ENCODE data around the gene CCDC167. TPM values are rescaled to one million over a fixed set of nuclear protein-coding genes. Genes with fewer than 3 reads are reported as not detected.
A peak's percentile ranks its signal among the peaks of the same experiment; 100 is the strongest.

Gene CCDC167
- total RNA-seq, 2 experiments from 2014 or later = 55.3 to 60.3 TPM

- H3K27ac Mint-ChIP-seq = no peak overlapping the region
- H3K36me3 Mint-ChIP-seq (ENCODE audit: low read depth) = peaks cover 47% of the 10 kb centered on the region
- H3K27me3 Mint-ChIP-seq = no peaks in the 10 kb centered on the region
- ChIA-PET POLR2A (no interaction called here), CTCF (interaction anchor here (0.7 to 1.1 kb wide), 2 partner anchors 9 to 57 kb away, joined by 3 read pairs; no protein-coding TSS in a partner anchor)
- DNase-seq = no peak
- intact Hi-C loops (cut with DNase I, micrococcal nuclease) = no loop called here
- H3K4me3 Mint-ChIP-seq = no peak overlapping the region
- no peak for ATAC-seq
- H3K9me3 Mint-ChIP-seq (ENCODE audit: low read depth) = no peaks in the 10 kb centered on the region
- peaks cover 5% of the 10 kb centered on the region for H3K4me1 Mint-ChIP-seq
These were observed 25.4 kb downstream of the CCDC167 start for GRCh38 chr6:37474316-37474715.

DNA sequence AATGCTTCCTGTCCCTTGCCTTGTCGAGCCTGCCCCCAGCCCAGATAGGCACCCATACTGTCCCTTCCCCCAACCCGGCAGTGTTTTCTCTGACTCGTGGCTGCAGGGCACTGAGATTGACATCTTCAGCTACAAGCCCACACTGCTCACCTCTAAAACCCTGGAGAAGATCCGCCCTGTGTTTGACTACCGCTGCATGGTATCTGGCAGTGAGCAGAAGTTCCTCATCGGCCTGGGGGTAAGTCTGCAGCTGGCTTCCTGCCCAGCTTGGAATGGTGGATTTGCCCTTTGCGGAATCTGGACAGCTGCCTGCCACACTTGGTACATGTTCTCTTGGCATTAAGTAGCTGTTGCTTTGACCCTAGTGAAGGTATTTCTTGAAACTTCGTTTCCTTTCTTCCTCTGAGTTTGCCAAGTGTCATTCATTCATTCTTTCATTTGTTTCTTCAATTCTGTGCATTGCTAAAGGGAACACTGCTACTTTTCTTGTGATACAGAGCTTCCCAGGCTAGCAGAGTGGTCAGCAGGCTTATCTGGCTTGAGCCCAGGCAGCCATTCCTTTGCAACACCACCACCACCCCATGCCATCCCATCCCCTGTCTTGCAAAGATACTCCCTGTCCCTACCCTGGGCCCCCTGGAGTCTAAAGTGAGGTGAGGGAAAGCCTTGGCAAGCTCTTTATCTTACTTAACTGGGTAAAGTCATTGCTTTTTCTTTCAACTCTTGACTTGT, 26.2 kb downstream of the CCDC167 start:
- H3K27me3 Mint-ChIP-seq = no peaks in the 10 kb centered on the region
- no peak overlapping the region for H3K27ac Mint-ChIP-seq
- peaks cover 45% of the 10 kb centered on the region for H3K36me3 Mint-ChIP-seq (ENCODE audit: low read depth)
- POLR2A ChIA-PET = no interaction called here
- H3K4me1 Mint-ChIP-seq = peaks cover 5% of the 10 kb centered on the region
- DNase-seq (no peak), ATAC-seq (no peak)
- no peak overlapping the region for H3K4me3 Mint-ChIP-seq
- H3K9me3 Mint-ChIP-seq (ENCODE audit: low read depth) = no peaks in the 10 kb centered on the region
- intact Hi-C loops (cut with DNase I, micrococcal nuclease) = no loop called here
- CTCF ChIA-PET = interaction anchor here (0.7 kb wide), 1 partner anchor 58 kb away, joined by 3 read pairs; no protein-coding TSS in a partner anchor

GRCh38 chr6:37467718-37468117, 32.0 kb downstream of the CCDC167 start:
- H3K27me3 Mint-ChIP-seq = no peaks in the 10 kb centered on the region
- H3K4me3 Mint-ChIP-seq = no peak overlapping the region
- ATAC-seq (no peak), DNase-seq (no peak)
- H3K27ac Mint-ChIP-seq = no peak overlapping the region
- CTCF ChIA-PET = interaction anchor here (0.6 to 1.0 kb wide), 3 partner anchors 98 to 1131 kb away, joined by 3 read pairs; no protein-coding TSS in a partner anchor
- H3K36me3 Mint-ChIP-seq (ENCODE audit: low read depth) = peaks cover 55% of the 10 kb centered on the region
- intact Hi-C loops (cut with DNase I, micrococcal nuclease) = loop anchor here in 1 of 2 experiments (10.0 kb wide), 1 partner anchor 877 kb away; no protein-coding TSS in a partner anchor
- peaks cover 2% of the 10 kb centered on the region for H3K9me3 Mint-ChIP-seq (ENCODE audit: low read depth)
- POLR2A ChIA-PET = interaction anchor here (0.6 kb wide), 1 partner anchor 100 kb away, joined by 3 read pairs; no protein-coding TSS in a partner anchor
- no peaks in the 10 kb centered on the region for H3K4me1 Mint-ChIP-seq

DNA sequence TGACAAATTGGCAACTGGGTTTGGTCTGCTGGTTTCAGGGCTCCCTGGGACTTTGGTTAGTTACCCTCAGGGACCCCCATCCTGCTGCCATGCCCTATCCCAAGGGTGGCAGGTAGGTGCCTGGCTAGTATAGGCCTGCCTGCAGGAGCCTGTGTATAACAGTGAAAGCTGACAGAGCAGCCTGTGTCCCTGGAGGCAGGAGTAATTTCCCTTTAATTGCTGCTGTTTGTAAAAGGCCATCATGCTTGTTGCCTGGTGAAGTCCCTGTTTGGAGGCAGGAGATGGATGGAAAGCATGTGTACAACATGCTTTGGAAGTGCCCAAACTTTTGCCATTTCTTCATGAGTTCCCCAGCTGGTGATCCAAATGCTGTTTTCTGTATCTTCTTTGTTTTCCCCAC, 36.6 kb downstream of the CCDC167 start:
- DNase-seq (no peak), ATAC-seq (no peak)
- no peaks in the 10 kb centered on the region for H3K4me1 Mint-ChIP-seq
- ChIA-PET CTCF (interaction anchor here (0.6 kb wide), 1 partner anchor 191 kb away, joined by 3 read pairs; no protein-coding TSS in a partner anchor), POLR2A (no interaction called here)
- intact Hi-C loops (cut with DNase I, micrococcal nuclease) = loop anchor here in 1 of 2 experiments (10.0 kb wide), 1 partner anchor 882 kb away; no protein-coding TSS in a partner anchor
- H3K27ac Mint-ChIP-seq = no peak overlapping the region
- no peak overlapping the region for H3K4me3 Mint-ChIP-seq
- H3K27me3 Mint-ChIP-seq = no peaks in the 10 kb centered on the region
- H3K9me3 Mint-ChIP-seq (ENCODE audit: low read depth) = peaks cover 2% of the 10 kb centered on the region
- peaks cover 66% of the 10 kb centered on the region for H3K36me3 Mint-ChIP-seq (ENCODE audit: low read depth)

- Mint-ChIP-seq H3K27me3 (no peaks in the 10 kb centered on the region), H3K27ac (no peak overlapping the region), H3K36me3 (ENCODE audit: low read depth) (peaks cover 64% of the 10 kb centered on the region), H3K4me3 (no peak overlapping the region), H3K9me3 (ENCODE audit: low read depth) (no peaks in the 10 kb centered on the region), H3K4me1 (no peaks in the 10 kb centered on the region)
- DNase-seq (no peak), ATAC-seq (no peak)
- intact Hi-C loops (cut with DNase I, micrococcal nuclease) = loop anchor here in 1 of 2 experiments (10.0 kb wide), 1 partner anchor 884 kb away; no protein-coding TSS in a partner anchor
- ChIA-PET CTCF (interaction anchor here (0.5 kb wide), 1 partner anchor 836 kb away, joined by 3 read pairs; no protein-coding TSS in a partner anchor), POLR2A (no interaction called here)
These were observed 38.9 kb downstream of the CCDC167 start for GRCh38 chr6:37460805-37461204.

DNA sequence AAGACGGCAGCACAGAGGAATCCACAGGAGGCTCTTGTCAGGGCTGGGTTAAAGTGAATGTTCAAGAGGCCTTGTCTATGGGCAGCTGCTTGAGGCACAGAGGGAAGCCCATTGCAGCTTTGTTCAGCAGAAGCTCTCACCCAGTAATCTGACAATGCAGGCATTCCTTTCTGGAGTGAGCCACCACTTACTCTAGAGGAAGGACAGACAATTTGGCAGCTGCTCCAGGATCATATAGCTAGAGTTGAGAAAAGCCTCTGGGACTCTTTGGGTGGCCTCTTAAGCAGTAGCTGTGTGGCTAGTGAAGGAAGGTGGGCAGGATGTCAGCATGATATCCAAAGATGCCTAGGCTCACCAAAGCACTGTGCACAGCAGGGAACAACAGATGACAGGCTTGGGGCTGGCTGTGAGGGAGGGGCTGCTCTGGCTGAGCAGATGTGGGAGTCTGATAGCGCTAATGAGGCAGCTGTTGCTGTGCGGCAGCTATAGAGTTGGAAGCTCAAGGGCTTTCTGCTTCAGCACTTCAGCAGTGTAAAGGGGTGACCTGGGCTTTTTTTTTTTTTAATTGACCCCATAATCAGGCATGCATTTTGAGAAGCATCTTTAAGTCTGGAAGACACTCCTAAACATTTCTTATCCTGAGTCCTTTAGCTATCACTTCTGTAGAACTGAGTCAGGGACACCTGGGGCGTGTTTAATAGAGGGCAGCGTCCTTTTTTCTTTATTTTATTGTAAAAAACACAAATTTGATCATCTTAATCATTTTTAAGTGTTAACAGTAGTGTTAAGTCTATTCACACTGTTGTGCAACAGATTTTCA, 39.5 kb downstream of the CCDC167 start:
- H3K27ac Mint-ChIP-seq = no peak overlapping the region
- ATAC-seq (no peak), DNase-seq (no peak)
- intact Hi-C loops (cut with DNase I, micrococcal nuclease) = loop anchor here in 1 of 2 experiments (10.0 kb wide), 1 partner anchor 885 kb away; no protein-coding TSS in a partner anchor
- no peaks in the 10 kb centered on the region for H3K4me1 Mint-ChIP-seq
- H3K36me3 Mint-ChIP-seq (ENCODE audit: low read depth) = peaks cover 65% of the 10 kb centered on the region
- ChIA-PET CTCF (interaction anchor here (0.6 to 0.7 kb wide), 2 partner anchors 71 to 84 kb away, joined by 3 read pairs; no protein-coding TSS in a partner anchor), POLR2A (no interaction called here)
- no peaks in the 10 kb centered on the region for H3K27me3 Mint-ChIP-seq
- no peaks in the 10 kb centered on the region for H3K9me3 Mint-ChIP-seq (ENCODE audit: low read depth)
- no peak overlapping the region for H3K4me3 Mint-ChIP-seq

- POLR2A ChIA-PET = no interaction called here
- H3K36me3 Mint-ChIP-seq (ENCODE audit: low read depth) = peaks cover 62% of the 10 kb centered on the region
- no peaks in the 10 kb centered on the region for H3K9me3 Mint-ChIP-seq (ENCODE audit: low read depth)
- intact Hi-C loops (cut with DNase I, micrococcal nuclease) = no loop called here
- no peak overlapping the region for H3K4me3 Mint-ChIP-seq
- H3K4me1 Mint-ChIP-seq = peaks cover 12% of the 10 kb centered on the region
- no peaks in the 10 kb centered on the region for H3K27me3 Mint-ChIP-seq
- ATAC-seq (no peak), DNase-seq (no peak)
- no peak overlapping the region for H3K27ac Mint-ChIP-seq
- CTCF ChIA-PET = interaction anchor here (0.6 to 0.7 kb wide), 2 partner anchors 105 to 374 kb away, joined by 3 to 4 read pairs; no protein-coding TSS in a partner anchor
These were observed 42.7 kb downstream of the CCDC167 start for GRCh38 chr6:37456816-37457560.

- ATAC-seq (no peak), DNase-seq (no peak)
- CTCF ChIA-PET = interaction anchor here (0.8 to 1.4 kb wide), 2 partner anchors 17 to 109 kb away, joined by 3 read pairs; no protein-coding TSS in a partner anchor
- Mint-ChIP-seq H3K4me3 (no peak overlapping the region), H3K27me3 (no peaks in the 10 kb centered on the region), H3K36me3 (ENCODE audit: low read depth) (peaks cover 61% of the 10 kb centered on the region), H3K4me1 (peaks cover 19% of the 10 kb centered on the region), H3K9me3 (ENCODE audit: low read depth) (no peaks in the 10 kb centered on the region), H3K27ac (no peak overlapping the region)
- POLR2A ChIA-PET = interaction anchor here (0.6 kb wide), 1 partner anchor 1247 kb away, joined by 3 read pairs; no protein-coding TSS in a partner anchor
- intact Hi-C loops (cut with DNase I, micrococcal nuclease) = no loop called here
These were observed 43.6 kb downstream of the CCDC167 start for GRCh38 chr6:37456126-37456525.

DNA sequence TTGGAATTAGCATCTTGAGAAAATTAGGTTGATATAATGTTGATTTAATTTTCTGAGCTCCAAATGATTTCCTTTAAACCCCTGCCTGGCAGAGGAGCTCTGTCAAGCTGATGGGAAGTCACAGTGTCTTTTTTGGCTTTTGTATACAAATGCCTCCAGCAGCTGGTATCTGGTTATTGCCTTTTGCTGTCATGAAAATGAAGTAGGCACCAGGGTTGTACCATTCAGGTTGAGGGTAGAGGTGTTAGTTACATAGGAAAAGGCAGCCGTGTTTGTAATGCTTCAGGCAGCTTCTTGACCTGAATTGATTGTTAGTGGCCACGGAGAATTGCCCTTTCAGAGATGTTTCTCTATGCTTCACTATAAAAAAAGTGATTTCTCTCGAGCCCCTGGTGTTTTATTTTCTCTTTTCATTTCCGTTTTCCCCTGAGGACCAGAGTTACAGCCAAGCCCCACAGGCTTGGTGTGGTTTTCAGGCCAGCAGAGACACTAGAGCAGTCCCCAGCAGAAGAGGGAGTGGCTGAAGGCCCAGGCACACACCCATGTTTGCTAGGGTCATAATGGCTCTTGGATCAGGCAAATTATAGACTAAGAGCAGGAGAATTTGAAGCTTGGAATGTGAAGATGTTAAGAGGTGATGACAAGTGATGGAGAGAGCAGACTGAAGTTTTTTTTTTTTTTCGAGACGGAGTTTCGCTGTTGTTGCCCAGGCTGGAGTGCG, 45.1 kb downstream of the CCDC167 start:
- Mint-ChIP-seq H3K9me3 (ENCODE audit: low read depth) (no peaks in the 10 kb centered on the region), H3K27me3 (no peaks in the 10 kb centered on the region), H3K4me3 (no peak overlapping the region), H3K4me1 (peaks cover 19% of the 10 kb centered on the region), H3K27ac (no peak overlapping the region), H3K36me3 (ENCODE audit: low read depth) (peaks cover 59% of the 10 kb centered on the region)
- ChIA-PET POLR2A (interaction anchor here (0.6 kb wide), 2 partner anchors 429 to 803 kb away, joined by 3 to 7 read pairs; no protein-coding TSS in a partner anchor), CTCF (interaction anchor here (0.7 to 1.4 kb wide), 3 partner anchors 111 to 200 kb away, joined by 3 to 4 read pairs (median 3); no protein-coding TSS in a partner anchor)
- ATAC-seq (no peak), DNase-seq (no peak)
- intact Hi-C loops (cut with DNase I, micrococcal nuclease) = loop anchor here in 1 of 2 experiments (5.0 kb wide), 1 partner anchor 372 kb away; no protein-coding TSS in a partner anchor

- Mint-ChIP-seq H3K4me3 (no peak overlapping the region), H3K4me1 (peaks cover 19% of the 10 kb centered on the region), H3K27me3 (no peaks in the 10 kb centered on the region), H3K36me3 (ENCODE audit: low read depth) (peaks cover 52% of the 10 kb centered on the region), H3K27ac (peak overlapping the region; percentile 23), H3K9me3 (ENCODE audit: low read depth) (no peaks in the 10 kb centered on the region)
- POLR2A ChIA-PET = no interaction called here
- CTCF ChIA-PET = interaction anchor here (1.1 kb wide), 1 partner anchor 16 kb away, joined by 4 read pairs; no protein-coding TSS in a partner anchor
- ATAC-seq (no peak), DNase-seq (no peak)
- intact Hi-C loops (cut with DNase I, micrococcal nuclease) = loop anchor here in 1 of 2 experiments (5.0 kb wide), 1 partner anchor 370 kb away; no protein-coding TSS in a partner anchor
These were observed 47.2 kb downstream of the CCDC167 start for GRCh38 chr6:37452522-37452921.
